PC-9 (cell line): ENCODE results near the gene MMP25.

Source experiments
- EZH2 ChIP-seq: fragments of 200-600 bp; sonication (generic); IDR thresholded peaks from 2 replicates; pipeline ENCODE4 v1.8.0; 2017; ENCODE audit warnings: antibody characterized with exemption, low read depth
- TF ChIP-seq, protein P1 (sequence below): fragments of 200-600 bp; sonication (generic); conservative IDR thresholded peaks from 2 replicates; pipeline ENCODE4 v1.6.1; 2017; ENCODE audit warnings: mixed run types, antibody characterized with exemption, mild to moderate bottlenecking, moderate library complexity

GRCh38 chr16:3056336-3057180 is 10.2 kb downstream of the MMP25 start:
- TF ChIP-seq, protein P1, sequence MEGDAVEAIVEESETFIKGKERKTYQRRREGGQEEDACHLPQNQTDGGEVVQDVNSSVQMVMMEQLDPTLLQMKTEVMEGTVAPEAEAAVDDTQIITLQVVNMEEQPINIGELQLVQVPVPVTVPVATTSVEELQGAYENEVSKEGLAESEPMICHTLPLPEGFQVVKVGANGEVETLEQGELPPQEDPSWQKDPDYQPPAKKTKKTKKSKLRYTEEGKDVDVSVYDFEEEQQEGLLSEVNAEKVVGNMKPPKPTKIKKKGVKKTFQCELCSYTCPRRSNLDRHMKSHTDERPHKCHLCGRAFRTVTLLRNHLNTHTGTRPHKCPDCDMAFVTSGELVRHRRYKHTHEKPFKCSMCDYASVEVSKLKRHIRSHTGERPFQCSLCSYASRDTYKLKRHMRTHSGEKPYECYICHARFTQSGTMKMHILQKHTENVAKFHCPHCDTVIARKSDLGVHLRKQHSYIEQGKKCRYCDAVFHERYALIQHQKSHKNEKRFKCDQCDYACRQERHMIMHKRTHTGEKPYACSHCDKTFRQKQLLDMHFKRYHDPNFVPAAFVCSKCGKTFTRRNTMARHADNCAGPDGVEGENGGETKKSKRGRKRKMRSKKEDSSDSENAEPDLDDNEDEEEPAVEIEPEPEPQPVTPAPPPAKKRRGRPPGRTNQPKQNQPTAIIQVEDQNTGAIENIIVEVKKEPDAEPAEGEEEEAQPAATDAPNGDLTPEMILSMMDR: no peak
- no peak for TF ChIP-seq EZH2
